Measurements from ENCODE around the gene SLC17A9. TPM values are rescaled to one million over a fixed set of nuclear protein-coding genes. Genes with fewer than 3 reads are reported as not detected.

SLC17A9 gene
- total RNA-seq, 1 donor from 2014 or later = 9.0 TPM

DNA sequence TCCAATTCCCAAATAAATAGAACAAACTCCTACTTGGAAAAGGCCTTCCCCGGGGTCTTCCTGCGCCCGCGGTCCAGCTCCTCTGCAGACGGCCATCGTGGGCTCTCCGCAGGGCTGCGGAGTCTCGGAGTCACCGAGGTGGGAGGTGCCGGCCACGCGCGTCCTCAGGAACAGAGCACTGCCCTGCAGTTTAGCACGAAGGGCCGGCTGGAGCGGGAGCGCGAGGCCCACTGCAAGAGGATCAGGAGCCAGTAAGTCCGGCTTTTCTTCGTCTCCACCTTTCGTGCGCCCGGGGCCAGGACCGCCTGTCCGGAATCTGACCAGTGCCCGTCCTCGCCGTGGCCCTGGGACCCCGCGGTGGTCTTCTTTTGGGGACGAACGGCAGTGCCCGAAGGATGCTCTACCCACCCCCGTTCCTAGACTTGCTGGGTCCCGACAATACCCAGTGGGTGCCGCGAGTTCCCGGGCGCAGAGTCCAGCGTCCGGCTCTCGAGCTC is 52.9 kb downstream of the SLC17A9 start:
- no peak for DNase-seq

- DNase-seq = peak; percentile 27
Observed at GRCh38 chr20:63005862-63006539, 53.5 kb downstream of the SLC17A9 start.

DNA sequence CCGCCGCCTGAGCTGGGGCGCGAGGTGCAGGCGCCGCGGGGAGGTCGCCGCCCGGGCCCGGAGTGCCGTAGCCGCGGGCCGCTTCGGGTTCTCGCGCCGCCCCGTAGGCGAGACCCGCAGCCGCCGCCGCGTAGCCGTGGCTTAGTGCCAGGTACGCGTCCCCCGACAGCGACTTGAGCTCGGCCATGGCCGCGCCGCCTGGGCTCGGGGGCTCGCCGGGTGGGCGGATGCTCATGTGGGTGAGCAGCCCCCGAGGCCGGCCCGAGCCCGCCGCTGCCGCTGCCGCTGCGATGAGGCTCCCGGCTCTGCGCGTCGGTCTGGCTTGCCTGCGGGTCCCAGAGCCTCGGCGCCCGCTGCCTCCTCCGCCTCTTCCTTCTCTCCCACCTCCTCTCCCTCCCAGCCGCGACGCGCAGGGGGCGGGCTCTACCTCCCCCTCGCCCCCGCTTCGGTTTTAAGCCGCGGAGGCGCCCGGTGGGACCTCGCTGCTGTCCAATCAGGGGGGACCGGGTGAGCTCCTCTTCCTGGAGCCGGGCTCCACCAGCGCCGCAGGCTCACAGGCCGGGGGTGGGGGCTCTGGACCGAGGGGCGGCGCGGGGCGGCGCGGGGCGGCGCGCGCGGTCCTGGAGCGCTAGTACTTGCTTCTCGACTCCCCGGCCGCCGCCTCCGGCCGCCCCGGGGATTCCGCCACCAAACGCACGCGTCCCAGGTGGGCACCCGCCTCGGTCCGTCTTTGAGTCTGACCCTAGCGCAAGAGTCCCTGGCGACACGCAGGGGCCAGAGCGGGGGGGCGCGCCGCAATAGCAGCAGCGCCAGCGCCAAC is 54.2 kb downstream of the SLC17A9 start, which contains the start of gene BHLHE23:
Gene BHLHE23 (minus strand): TSS at position 425 of the 820 bp plus-strand sequence. CDS start 190 bp downstream, at position 235.
- DNase-seq = no peak

DNA sequence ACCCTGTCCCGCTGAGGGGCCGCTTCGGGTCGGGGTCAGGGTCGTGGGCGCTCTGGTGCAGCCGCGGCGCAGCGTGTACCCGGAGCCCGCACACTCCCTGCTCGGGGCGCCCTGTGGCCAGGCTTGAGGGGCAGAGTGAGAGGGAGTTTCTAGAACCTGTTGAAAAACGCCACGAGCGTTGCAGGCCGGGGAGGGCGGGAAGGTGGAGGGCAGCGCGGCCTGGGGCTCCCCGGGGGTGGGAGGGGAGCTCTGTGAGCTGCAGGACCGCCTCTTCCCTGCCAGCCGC is 54.8 kb downstream of the SLC17A9 start:
- DNase-seq = no peak

- DNase-seq = peak; percentile 11
Observed at GRCh38 chr20:63007646-63008488, 55.4 kb downstream of the SLC17A9 start.

- DNase-seq = no peak
Observed at GRCh38 chr20:63008541-63009044, 56.1 kb downstream of the SLC17A9 start.

- DNase-seq = peak; percentile 77
Observed at GRCh38 chr20:63009045-63009961, 56.8 kb downstream of the SLC17A9 start.

DNA sequence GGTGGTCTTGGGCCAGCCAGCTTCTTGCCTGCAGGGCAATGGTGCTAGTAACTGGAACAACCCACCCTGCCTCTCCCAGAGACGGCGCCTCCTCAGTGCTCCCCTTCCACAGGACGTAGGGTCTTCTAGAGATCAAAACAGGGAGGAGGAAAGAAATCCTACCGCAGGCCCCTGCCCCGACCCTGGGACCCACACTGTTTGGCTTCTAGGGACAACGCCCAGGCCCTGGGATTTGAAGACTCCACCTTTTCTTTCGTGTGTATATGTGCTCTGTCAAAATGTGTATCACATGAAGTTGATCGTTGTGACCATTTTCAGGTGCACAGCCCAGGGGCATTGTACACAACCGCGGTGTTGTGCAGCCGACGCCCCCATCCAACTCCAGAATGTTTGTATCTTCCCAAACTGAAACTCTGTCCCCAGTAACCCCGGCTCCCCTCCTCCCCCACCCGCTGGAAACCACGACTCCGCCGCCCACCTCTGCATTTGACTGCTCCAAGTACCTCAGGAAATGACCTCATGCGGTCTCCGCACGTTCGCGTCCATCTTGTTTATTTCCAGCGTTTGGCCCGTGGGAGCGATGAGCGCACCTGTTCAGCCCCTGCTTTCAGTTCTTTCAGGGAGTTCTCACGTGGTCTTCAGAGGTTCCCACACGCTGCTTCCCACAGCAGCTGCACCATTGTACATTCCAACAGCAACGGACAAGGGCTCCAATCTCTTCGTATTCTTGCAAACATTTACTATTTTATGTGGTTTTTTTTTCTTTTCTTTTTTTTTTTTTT is 57.7 kb downstream of the SLC17A9 start:
- DNase-seq = peak; percentile 55

- no peak for DNase-seq
Observed at GRCh38 chr20:63011798-63012197, 59.3 kb downstream of the SLC17A9 start.

GRCh38 chr20:63013207-63013606 is 60.7 kb downstream of the SLC17A9 start:
- DNase-seq = no peak

- no peak for DNase-seq
Observed at GRCh38 chr20:63014287-63014686, 61.8 kb downstream of the SLC17A9 start.

DNA sequence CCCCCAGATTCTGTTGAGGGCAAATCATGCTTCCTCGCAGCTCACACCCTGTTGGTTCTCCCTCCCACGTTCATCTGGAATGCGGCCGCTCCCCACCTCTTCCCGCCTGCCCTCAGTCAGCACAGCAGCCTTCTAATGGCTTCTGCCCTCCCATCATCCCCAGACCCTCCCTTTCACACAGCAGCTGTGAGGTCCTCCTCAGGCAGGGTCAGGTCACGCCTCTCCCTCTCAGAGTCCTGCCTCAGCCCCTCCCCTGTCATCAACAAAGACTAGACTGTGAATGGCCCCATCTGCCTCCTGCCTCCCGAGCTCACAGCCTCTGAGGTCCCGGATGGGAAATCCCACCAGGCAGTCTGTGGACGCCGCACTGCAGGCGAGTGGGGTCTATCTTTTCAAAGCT is 62.2 kb downstream of the SLC17A9 start:
- DNase-seq = no peak

DNA sequence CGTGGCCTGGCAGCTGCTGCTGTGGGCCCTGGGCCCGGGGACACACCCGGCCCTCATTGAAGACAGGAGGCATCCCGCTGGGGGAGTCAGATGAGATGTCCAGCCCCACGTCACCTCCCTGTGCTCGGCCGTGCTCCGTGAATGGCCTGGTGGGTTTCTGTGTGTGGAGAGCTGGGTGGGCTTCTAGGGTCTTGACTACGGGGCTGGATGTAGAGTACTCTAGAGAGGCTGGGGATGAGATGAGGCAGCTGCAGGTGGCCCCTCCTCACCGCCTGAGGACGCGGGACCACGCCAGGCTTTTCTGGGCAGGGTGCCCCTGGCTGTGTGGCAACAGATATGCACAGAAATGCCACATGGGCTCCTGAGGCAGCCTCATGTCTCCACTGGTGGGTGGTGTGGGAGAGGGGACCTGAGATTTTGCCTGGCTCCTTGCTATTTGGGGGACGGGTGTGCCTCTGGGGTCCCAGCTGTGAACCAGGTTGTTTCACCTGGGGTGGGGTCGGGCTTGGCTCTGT is 62.7 kb downstream of the SLC17A9 start:
- DNase-seq = no peak

- no peak for DNase-seq
Observed at GRCh38 chr20:63015662-63016361, 63.3 kb downstream of the SLC17A9 start.

- DNase-seq = no peak
Observed at GRCh38 chr20:63016514-63017075, 64.1 kb downstream of the SLC17A9 start.

DNA sequence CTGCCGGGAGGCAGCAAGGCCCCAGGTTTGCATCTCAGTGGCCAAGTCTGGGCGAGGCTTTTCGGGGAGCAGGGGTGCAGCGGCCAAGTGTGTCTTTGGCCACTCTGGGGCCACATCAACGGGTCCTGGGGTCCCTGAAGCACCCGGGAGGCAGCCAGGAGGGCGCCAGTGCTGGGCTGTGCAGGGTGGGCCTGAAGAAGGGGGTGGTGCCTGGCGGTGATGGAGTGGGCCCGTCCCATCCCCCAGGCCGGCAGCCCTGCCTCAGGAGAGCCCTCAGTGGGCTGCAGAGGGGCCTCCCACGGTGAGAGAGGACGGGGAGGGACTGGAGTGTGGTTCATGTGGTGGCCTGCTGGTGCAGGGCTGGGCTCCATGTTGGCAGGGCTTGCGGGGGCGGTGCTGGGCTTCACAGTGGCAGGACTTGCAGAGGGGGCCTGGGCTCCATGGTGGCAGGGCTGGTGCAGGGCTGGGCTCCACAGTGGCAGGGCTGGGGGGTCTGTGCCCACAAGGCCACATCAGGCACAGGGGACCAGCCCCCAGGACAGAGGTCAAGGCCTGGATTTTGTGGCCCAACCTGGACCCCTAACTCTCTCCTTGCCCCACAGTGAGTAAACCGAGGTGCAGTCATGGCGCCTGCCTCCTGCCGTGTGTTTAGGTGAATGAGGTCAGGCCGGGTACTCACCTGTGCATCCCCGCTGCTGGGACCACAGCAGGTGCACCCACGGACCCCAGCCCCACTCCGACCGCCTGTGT is 64.7 kb downstream of the SLC17A9 start:
- no peak for DNase-seq

DNA sequence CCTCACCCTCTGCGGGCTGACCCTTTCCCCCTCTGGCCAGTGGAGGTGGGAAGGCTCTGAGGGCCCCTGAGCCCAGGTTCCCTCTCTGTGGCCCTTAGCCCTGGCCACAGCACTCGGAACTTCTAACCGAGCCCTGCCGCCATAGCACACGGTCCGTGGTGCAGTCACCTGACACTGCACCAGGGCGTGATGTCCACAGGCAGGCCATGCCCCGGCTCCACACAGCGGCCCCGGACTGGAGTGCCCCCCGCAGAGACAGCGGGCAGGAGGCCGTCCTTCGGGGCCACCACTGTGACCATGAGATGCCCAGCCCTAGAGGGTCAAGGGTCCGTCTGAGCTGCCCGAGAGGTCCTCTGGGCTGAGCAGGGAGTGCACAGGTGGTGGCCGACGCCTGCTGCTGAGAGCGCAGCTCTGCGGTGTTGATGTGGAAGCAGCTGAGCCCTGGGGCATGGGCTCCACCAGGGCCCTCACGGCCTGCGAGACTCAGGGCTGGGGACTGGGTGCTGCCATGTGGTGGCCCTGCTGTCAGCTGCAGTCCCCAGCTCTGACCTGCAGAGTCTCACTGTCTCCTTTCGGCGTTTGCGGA is 65.4 kb downstream of the SLC17A9 start:
- no peak for DNase-seq

Measured in dermis blood vessel endothelial cell (primary cell).